ENCODE results near the gene TANC2.

Gene TANC2

DNA sequence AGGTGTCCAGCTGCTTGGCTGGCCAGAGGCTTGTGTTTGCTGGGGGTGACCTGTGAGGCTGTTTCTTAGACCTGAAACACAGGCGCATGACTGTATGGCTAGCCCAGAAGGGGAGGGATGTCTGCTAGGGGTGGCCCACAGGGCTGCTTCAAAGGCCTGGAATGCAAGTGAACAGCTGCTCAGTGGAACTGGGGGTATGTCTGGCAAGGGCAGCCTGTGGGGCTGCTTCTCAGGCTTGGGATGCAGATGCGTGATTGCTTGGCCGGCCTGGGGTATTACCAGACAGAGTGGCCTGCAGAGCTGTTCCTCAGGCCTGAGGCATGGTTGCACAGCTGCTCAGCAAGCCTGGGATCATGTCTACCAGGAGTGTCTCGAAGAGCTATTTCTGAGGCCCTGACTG lies 20.5 kb downstream of the TANC2 start:
- Histone ChIP-seq H3K4me3 (ENCODE audit: low read length) (no peak overlapping the region), H3K4me1 (ENCODE audit: control insufficient read depth, insufficient read depth, low read length) (peaks cover 4% of the 10 kb centered on the region), H3K4me2 (ENCODE audit: low read length) (no peak overlapping the region), H3K9me3 (replicated peaks; ENCODE audit: low read length) (peaks cover 4% of the 10 kb centered on the region), H3K27me3 (ENCODE audit: control insufficient read depth, insufficient read depth, low read length) (no peaks in the 10 kb centered on the region), H3K36me3 (ENCODE audit: insufficient read depth, low read length) (no peaks in the 10 kb centered on the region), H3K9ac (ENCODE audit: low read depth, low read length) (no peak overlapping the region)

DNA sequence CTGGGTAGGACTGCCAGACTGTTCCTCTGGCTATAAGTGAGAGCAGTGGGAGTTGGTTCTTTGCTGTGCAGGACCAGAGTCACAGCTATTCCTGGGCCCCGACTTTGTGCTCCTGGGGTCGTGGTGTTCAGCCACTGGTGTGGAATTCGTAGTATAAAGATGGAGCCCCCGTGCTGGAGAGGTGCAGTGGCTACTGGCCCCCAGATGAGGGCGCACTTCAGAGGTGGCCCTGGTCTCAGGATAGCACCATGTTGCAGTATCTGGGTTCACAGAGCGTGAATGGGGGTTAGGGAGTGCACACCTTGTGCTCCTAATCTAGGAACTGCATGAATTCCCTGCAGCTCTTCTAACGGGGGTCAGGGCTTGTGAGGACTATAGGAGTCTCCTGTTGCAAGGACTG lies 21.1 kb downstream of the TANC2 start:
- Histone ChIP-seq H3K27me3 (ENCODE audit: control insufficient read depth, insufficient read depth, low read length) (no peaks in the 10 kb centered on the region), H3K4me1 (ENCODE audit: control insufficient read depth, insufficient read depth, low read length) (no peaks in the 10 kb centered on the region), H3K4me3 (ENCODE audit: low read length) (no peak overlapping the region), H3K9ac (ENCODE audit: low read depth, low read length) (no peak overlapping the region), H3K4me2 (ENCODE audit: low read length) (no peak overlapping the region), H3K36me3 (ENCODE audit: insufficient read depth, low read length) (no peaks in the 10 kb centered on the region), H3K9me3 (replicated peaks; ENCODE audit: low read length) (peaks cover 4% of the 10 kb centered on the region)

- Histone ChIP-seq H3K4me2 (ENCODE audit: low read length) (no peak overlapping the region), H3K9me3 (replicated peaks; ENCODE audit: low read length) (no peaks in the 10 kb centered on the region), H3K36me3 (ENCODE audit: insufficient read depth, low read length) (no peaks in the 10 kb centered on the region), H3K9ac (ENCODE audit: low read depth, low read length) (no peak overlapping the region), H3K4me1 (ENCODE audit: control insufficient read depth, insufficient read depth, low read length) (peaks cover under 1% of the 10 kb centered on the region), H3K27me3 (ENCODE audit: control insufficient read depth, insufficient read depth, low read length) (no peaks in the 10 kb centered on the region), H3K4me3 (ENCODE audit: low read length) (no peak overlapping the region)
Observed at GRCh38 chr17:62989501-62989900, 23.5 kb downstream of the TANC2 start.

DNA sequence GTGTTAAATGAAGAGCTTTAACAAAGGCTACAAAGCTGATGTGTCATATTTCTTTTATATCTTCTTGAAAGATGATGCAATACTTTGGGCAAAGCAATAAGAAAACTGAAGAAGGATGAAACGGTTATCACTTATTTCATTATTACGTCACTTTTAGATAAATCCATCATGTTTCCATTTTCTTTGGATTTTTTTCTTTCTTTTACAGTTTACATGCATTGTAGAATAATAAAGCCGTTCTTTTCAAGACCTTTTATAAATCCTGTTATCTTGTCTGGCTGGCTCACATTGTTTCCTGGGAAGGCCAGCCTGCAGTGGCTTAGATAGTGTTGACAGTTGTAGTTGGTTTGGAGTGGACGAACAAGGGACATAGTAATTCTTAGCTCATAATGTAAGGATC lies 28.9 kb downstream of the TANC2 start:
- no peaks in the 10 kb centered on the region for H3K36me3 ChIP-seq (ENCODE audit: insufficient read depth, low read length)
- no peak overlapping the region for H3K4me3 ChIP-seq (ENCODE audit: low read length)
- peaks cover 11% of the 10 kb centered on the region for H3K4me1 ChIP-seq (ENCODE audit: control insufficient read depth, insufficient read depth, low read length)
- H3K9ac ChIP-seq (ENCODE audit: low read depth, low read length): no peak overlapping the region
- H3K4me2 ChIP-seq (ENCODE audit: low read length): no peak overlapping the region
- H3K9me3 ChIP-seq (replicated peaks; ENCODE audit: low read length): no peaks in the 10 kb centered on the region
- no peaks in the 10 kb centered on the region for H3K27me3 ChIP-seq (ENCODE audit: control insufficient read depth, insufficient read depth, low read length)

- H3K36me3 ChIP-seq (ENCODE audit: insufficient read depth, low read length): no peaks in the 10 kb centered on the region
- H3K4me3 ChIP-seq (ENCODE audit: low read length): no peak overlapping the region
- no peaks in the 10 kb centered on the region for H3K9me3 ChIP-seq (replicated peaks; ENCODE audit: low read length)
- H3K9ac ChIP-seq (ENCODE audit: low read depth, low read length): no peak overlapping the region
- H3K4me2 ChIP-seq (ENCODE audit: low read length): no peak overlapping the region
- peaks cover 11% of the 10 kb centered on the region for H3K4me1 ChIP-seq (ENCODE audit: control insufficient read depth, insufficient read depth, low read length)
- no peaks in the 10 kb centered on the region for H3K27me3 ChIP-seq (ENCODE audit: control insufficient read depth, insufficient read depth, low read length)
Observed at GRCh38 chr17:62995377-62995885, 29.4 kb downstream of the TANC2 start.

DNA sequence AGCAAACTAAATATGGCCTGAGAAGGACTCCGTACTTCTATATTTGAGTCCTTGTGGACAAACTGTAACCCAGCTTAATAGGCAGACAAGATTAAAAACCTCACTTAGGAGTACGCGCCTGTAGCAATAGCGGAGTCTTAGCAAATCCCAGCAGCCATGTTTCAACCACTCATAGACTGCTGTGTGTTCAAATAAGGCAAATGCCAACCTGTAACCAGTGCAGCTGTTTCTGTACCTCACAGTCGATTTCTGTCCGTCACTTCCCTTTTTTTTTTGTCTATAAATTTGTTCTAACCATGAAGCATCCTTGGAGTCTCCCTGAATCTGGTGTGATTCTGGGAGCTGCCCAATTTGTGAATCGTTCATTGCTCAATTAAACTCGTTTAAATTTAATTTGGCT lies 30.2 kb downstream of the TANC2 start:
- H3K27me3 ChIP-seq (ENCODE audit: control insufficient read depth, insufficient read depth, low read length): no peaks in the 10 kb centered on the region
- no peaks in the 10 kb centered on the region for H3K36me3 ChIP-seq (ENCODE audit: insufficient read depth, low read length)
- H3K4me2 ChIP-seq (ENCODE audit: low read length): no peak overlapping the region
- no peak overlapping the region for H3K4me3 ChIP-seq (ENCODE audit: low read length)
- no peaks in the 10 kb centered on the region for H3K9me3 ChIP-seq (replicated peaks; ENCODE audit: low read length)
- no peak overlapping the region for H3K9ac ChIP-seq (ENCODE audit: low read depth, low read length)
- peaks cover 11% of the 10 kb centered on the region for H3K4me1 ChIP-seq (ENCODE audit: control insufficient read depth, insufficient read depth, low read length)

DNA sequence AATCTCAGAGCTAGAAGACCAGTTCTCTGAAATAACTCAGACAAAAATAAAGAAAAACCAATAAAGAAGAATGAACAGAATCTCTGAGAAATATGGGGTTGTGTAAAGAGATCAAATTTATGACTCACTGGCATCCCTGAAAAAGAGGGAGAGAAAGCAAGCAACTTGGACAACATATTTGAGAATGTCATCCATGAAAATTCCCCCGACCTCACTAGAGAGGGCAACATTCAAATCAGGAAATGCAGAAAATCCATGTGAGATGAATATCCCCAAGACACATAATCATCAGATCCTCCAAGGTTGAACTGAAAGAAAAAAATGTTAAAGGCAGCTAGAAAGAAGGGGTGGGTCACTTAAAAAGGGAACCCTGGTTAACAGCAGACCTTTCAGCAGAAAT lies 32.1 kb downstream of the TANC2 start:
- H3K4me3 ChIP-seq (ENCODE audit: low read length): no peak overlapping the region
- H3K9me3 ChIP-seq (replicated peaks; ENCODE audit: low read length): no peaks in the 10 kb centered on the region

DNA sequence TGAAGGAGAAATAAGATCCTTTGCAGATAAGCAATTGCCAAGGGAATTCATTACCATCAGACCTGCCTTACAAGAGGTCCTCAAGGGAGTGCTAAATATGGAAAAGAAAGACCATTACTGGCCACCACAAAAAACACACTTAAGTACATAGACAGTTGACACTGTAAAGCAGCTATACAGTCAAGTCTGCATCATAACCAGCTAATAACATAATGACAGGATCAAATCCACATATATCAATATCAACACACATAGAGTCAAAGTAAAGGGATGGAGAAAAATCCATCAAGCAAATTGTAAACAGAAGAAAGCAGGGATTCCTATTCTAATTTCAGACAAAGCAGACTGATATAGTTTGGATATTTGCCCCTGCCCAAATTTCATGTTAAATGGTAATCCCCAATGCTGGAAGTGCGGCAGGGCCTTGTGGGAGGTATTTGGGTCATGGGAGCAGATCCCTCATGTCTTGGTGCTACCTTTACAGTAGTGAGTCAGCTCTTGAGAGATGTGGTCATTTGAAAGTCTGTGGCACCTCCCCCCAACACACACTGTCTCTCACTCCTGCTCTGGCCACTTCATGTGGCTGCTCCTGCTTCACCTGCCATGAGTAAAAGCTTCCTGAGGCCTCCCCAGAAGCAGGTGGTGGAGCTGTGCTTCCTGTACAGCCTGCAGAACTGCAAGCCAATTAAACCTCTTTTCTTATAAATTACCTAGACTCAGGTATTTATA lies 32.8 kb downstream of the TANC2 start:
- H3K27me3 ChIP-seq (ENCODE audit: control insufficient read depth, insufficient read depth, low read length): no peaks in the 10 kb centered on the region
- no peak overlapping the region for H3K4me3 ChIP-seq (ENCODE audit: low read length)
- no peaks in the 10 kb centered on the region for H3K36me3 ChIP-seq (ENCODE audit: insufficient read depth, low read length)
- H3K9me3 ChIP-seq (replicated peaks; ENCODE audit: low read length): no peaks in the 10 kb centered on the region
- H3K4me2 ChIP-seq (ENCODE audit: low read length): no peak overlapping the region
- H3K4me1 ChIP-seq (ENCODE audit: control insufficient read depth, insufficient read depth, low read length): peaks cover 11% of the 10 kb centered on the region
- no peak overlapping the region for H3K9ac ChIP-seq (ENCODE audit: low read depth, low read length)

More for the DNA sequence above, 32.1 kb downstream of the TANC2 start:
- peaks cover 11% of the 10 kb centered on the region for H3K4me1 ChIP-seq (ENCODE audit: control insufficient read depth, insufficient read depth, low read length)
- no peak overlapping the region for H3K9ac ChIP-seq (ENCODE audit: low read depth, low read length)
- H3K27me3 ChIP-seq (ENCODE audit: control insufficient read depth, insufficient read depth, low read length): no peaks in the 10 kb centered on the region
- no peaks in the 10 kb centered on the region for H3K36me3 ChIP-seq (ENCODE audit: insufficient read depth, low read length)
- no peak overlapping the region for H3K4me2 ChIP-seq (ENCODE audit: low read length)

- no peak overlapping the region for H3K4me3 ChIP-seq (ENCODE audit: low read length)
- no peak overlapping the region for H3K9ac ChIP-seq (ENCODE audit: low read depth, low read length)
- peaks cover 8% of the 10 kb centered on the region for H3K4me1 ChIP-seq (ENCODE audit: control insufficient read depth, insufficient read depth, low read length)
- no peak overlapping the region for H3K4me2 ChIP-seq (ENCODE audit: low read length)
- H3K36me3 ChIP-seq (ENCODE audit: insufficient read depth, low read length): no peaks in the 10 kb centered on the region
- no peaks in the 10 kb centered on the region for H3K27me3 ChIP-seq (ENCODE audit: control insufficient read depth, insufficient read depth, low read length)
- H3K9me3 ChIP-seq (replicated peaks; ENCODE audit: low read length): no peaks in the 10 kb centered on the region
Observed at GRCh38 chr17:62999736-63000135, 33.7 kb downstream of the TANC2 start.

- Histone ChIP-seq H3K4me1 (ENCODE audit: control insufficient read depth, insufficient read depth, low read length) (no peaks in the 10 kb centered on the region), H3K36me3 (ENCODE audit: insufficient read depth, low read length) (no peaks in the 10 kb centered on the region), H3K9ac (ENCODE audit: low read depth, low read length) (no peak overlapping the region), H3K4me2 (ENCODE audit: low read length) (no peak overlapping the region), H3K27me3 (ENCODE audit: control insufficient read depth, insufficient read depth, low read length) (no peaks in the 10 kb centered on the region), H3K4me3 (ENCODE audit: low read length) (no peak overlapping the region), H3K9me3 (replicated peaks; ENCODE audit: low read length) (no peaks in the 10 kb centered on the region)
Observed at GRCh38 chr17:63001689-63002394, 35.8 kb downstream of the TANC2 start.

DNA sequence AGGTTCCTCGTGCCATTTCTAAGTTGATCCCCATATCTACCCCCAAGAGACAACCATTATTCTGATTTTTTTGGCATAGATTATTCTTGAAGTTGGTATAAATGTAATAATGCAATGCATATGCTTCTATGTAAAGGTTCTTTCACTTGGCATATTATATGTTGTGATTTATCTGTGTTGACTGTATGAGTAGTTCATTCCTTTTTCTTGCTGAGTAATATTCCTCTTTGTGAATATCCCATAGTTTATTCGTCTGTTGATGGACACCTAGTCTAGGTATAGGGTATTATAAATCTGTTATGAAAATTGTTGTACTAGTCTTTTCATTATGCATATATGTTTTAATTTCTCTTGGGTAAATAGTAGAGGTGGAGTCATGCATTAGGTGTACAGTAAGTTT lies 36.6 kb downstream of the TANC2 start:
- H3K27me3 ChIP-seq (ENCODE audit: control insufficient read depth, insufficient read depth, low read length): no peaks in the 10 kb centered on the region
- no peak overlapping the region for H3K4me3 ChIP-seq (ENCODE audit: low read length)
- no peaks in the 10 kb centered on the region for H3K9me3 ChIP-seq (replicated peaks; ENCODE audit: low read length)
- H3K4me2 ChIP-seq (ENCODE audit: low read length): no peak overlapping the region
- H3K36me3 ChIP-seq (ENCODE audit: insufficient read depth, low read length): no peaks in the 10 kb centered on the region
- H3K9ac ChIP-seq (ENCODE audit: low read depth, low read length): no peak overlapping the region
- no peaks in the 10 kb centered on the region for H3K4me1 ChIP-seq (ENCODE audit: control insufficient read depth, insufficient read depth, low read length)

DNA sequence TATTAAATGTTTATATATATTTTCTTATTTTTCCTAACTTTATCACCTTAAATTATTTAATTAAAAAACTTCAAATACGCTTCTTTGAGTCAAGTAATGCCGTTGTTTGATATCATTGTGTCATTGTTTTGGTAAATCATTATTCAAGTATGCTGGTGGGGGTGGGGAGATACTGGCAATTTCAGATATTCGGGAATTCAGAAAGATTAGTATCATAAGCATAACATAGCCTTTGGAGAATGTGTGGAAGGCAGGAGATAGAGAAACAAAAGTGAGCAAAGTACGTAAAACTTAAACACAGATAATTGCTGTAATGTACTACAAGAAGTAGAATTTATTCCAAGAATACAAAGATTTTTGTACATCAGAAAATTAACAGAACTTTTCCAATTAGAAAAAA lies 49.8 kb downstream of the TANC2 start:
- no peaks in the 10 kb centered on the region for H3K4me1 ChIP-seq (ENCODE audit: control insufficient read depth, insufficient read depth, low read length)
- H3K9me3 ChIP-seq (replicated peaks; ENCODE audit: low read length): no peaks in the 10 kb centered on the region
- no peak overlapping the region for H3K4me3 ChIP-seq (ENCODE audit: low read length)
- H3K9ac ChIP-seq (ENCODE audit: low read depth, low read length): no peak overlapping the region
- peaks cover 2% of the 10 kb centered on the region for H3K36me3 ChIP-seq (ENCODE audit: insufficient read depth, low read length)
- H3K27me3 ChIP-seq (ENCODE audit: control insufficient read depth, insufficient read depth, low read length): no peaks in the 10 kb centered on the region
- H3K4me2 ChIP-seq (ENCODE audit: low read length): no peak overlapping the region
